Measurements from ENCODE around the gene ELOVL6. TPM values are rescaled to one million over a fixed set of nuclear protein-coding genes. Genes with fewer than 3 reads are reported as not detected.
"Not testable (repeated sequence)": the region's sequence is repeated elsewhere in the genome, so short reads cannot be mapped to it uniquely, and the experiment has no call there.

ELOVL6 gene
- total RNA-seq, 1 donor from 2014 or later: 8.9 TPM

DNA sequence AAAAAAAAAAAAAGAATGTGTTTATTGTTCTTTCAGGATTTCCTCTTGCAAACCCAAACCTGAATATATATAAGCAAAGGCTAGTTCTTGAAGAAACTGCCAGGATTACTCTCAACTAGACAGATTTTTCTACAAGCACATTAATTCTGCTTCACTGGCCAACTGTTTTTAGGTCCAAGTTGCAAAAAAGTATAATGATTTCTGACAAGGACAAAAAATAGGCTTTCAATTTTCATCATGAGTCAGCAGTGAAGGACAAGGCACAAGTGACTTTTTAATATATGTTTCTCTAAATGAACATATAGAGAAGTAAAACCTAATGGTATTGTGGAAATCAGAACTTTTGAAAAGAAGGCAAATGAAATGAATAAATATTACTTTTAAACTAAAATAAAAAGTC, 73.7 kb downstream of the ELOVL6 start:
- no peak for DNase-seq

GRCh38 chr4:110122201-110122600, 76.2 kb downstream of the ELOVL6 start:
- DNase-seq: no peak

- DNase-seq: no peak
These were observed 77.9 kb downstream of the ELOVL6 start for GRCh38 chr4:110120506-110120905.

GRCh38 chr4:110119880-110120279, 78.5 kb downstream of the ELOVL6 start:
- DNase-seq: no peak

- DNase-seq: no peak
These were observed 79.1 kb downstream of the ELOVL6 start for GRCh38 chr4:110119337-110119736.

DNA sequence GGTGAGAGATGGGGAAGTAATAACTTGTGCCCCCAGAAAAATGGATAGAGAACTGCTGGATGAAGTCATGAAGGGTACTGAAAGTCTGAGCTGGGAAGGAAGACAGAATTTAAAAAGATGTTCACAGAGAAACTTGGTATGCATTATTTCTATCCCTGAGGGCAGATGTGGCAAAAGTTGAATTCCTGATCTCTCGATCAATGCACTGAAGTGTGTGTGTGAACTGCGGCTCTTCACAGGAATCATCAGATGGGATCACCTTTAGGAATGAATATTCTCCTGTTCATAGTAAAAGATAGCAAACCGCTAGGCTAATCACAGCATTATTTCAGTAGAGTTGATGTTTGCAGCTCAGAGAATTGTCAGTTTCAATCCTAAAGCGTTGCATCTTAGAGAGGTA, 86.4 kb downstream of the ELOVL6 start:
- DNase-seq: no peak

GRCh38 chr4:110109455-110109854, 89.0 kb downstream of the ELOVL6 start:
- no peak for DNase-seq

GRCh38 chr4:110108960-110109359, 89.5 kb downstream of the ELOVL6 start:
- DNase-seq: no peak

DNA sequence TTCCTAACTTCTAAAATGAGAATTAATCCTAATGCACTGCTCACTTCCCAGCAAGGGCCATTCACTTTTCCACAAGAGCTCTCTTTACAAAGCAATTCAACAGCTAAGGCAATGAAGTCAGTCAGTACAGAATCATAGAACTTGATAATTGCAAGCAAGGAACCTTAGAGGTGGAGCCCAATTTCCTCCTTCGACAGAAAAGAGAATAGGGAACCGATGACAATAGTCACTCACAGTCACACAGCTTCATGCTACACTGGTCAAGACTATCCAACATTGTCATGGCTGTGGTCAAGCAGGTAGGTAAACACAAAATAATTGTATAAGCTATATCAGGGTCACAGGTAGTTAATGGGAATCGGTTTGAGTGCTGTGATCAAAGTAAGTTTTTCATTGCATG, 90.0 kb downstream of the ELOVL6 start:
- DNase-seq: no peak

- DNase-seq: no peak
These were observed 90.5 kb downstream of the ELOVL6 start for GRCh38 chr4:110107866-110108265.

- no peak for DNase-seq
These were observed 91.5 kb downstream of the ELOVL6 start for GRCh38 chr4:110106931-110107296.

- DNase-seq: no peak
These were observed 93.8 kb downstream of the ELOVL6 start for GRCh38 chr4:110104661-110105060.

DNA sequence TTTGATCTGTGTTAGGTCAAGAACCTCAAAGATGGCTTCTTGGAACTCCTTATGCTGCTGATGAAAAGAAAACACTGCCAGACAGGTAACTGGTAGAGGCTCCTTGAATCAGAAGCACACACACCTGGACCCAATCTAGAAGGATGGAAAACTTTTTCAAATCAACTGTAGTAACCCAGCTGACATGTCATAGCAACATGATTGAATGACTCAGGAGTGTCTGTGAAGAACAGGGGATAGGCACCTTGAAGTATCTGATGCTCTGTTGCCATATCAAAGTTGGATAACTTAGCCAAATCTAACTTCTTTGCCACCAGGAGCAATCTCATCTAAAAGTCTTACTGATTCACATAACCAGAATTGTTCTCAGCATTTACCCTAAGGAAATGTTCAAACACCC, 98.8 kb downstream of the ELOVL6 start:
- DNase-seq: no peak

DNA sequence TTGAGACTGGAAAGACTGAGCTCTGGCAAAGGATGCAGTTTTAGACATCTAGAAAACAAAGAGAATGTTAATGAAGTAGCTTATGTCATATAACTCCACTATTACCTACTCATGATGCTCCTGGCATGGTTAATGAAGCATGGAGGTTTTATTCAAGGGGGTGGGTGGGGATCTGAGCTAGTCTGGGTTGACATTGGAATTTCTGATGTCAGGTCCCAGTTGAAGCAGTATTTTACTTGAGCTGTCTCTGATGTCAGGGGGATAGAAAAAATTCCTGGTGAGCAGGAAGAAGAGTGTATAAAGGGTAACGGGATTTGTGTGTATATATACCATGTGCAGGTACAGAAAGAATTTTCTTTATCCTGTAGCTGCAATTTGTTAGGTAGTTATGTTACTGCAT, 102.0 kb downstream of the ELOVL6 start:
- no peak for DNase-seq

GRCh38 chr4:110092646-110093045, 105.8 kb downstream of the ELOVL6 start:
- DNase-seq: no peak

DNA sequence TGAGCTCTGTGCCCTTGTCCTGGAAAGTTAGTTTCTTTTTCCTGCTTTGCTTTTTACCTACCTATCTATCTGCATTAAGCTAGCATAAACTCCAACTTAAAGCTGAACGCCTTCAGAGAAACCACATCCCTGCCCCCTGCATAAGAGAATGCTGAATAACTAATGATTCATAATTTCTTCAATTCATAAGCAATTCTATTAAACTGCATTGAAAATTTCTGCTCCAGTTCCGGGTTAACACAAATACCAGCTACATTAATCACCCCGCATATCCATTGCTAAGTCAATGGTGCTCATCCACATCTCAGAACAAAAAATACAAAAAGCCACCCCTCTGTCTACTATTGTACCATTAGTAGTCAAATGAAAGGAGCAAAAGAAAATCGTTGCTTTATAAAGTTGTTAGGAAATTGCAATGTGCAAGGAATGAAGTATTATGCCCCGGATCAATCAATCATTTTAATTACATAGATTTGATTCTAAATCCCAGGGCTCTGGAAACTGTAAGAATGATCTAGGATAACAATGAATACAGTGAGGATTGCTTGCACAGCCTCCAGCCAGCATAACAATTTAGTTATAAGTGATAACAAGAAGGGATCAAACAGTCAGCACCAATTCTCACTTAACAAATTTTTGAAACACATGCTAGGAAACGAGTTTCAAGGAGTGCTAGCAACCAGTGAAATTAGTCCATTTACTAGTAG, 106.8 kb downstream of the ELOVL6 start:
- no peak for DNase-seq

DNA sequence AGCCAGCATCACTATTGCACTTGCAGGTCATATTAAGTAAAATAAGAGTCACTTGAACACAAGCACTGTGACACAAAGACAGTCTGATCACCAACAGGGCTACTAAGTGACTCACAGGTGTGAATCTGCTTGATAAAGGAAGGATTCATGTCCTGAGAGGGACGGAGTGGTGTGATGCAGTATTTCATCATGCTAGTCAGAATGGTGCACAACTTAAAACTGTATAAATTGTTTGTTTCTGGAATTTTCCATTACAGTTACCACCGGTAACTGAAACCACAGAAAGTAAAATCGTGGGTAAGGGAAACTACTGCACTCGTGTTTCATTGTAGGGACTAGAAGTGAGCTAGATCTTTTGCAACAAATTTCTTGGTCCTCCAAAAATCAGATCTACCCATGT, 109.7 kb downstream of the ELOVL6 start:
- no peak for DNase-seq

DNA sequence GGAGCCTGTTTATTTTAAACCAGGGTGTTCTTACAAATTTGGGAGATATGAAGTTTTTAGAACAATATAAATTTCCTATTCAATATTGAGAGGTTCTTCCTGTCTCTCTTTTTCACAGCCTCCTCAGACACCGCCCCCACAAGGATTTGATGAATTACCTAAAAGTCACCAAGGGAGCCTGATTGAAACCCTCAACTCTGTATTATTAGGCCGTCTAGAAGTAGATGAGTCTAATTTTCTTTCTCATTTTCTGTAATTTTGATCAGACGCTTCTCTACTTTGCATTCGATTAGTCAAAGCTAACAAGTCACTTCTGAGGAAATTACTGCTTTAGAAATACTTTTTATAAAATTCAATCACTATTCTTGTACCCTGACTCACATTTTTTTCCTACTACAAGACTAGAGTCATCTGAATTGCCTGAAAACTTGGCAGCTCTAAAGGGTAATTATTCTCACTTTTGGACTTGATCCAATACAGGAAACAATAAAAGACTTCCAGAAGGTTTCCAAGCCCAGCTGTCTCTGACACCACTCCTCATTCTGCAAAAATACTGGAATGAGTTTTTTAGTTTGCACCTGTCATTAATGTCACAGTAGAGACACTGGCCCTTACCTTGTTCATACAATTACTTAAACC, 111.2 kb downstream of the ELOVL6 start:
- peak; percentile 84 for DNase-seq

GRCh38 chr4:110085131-110085530, 113.3 kb downstream of the ELOVL6 start:
- no peak for DNase-seq

- DNase-seq: no peak
These were observed 114.3 kb downstream of the ELOVL6 start for GRCh38 chr4:110084154-110084553.

GRCh38 chr4:110078148-110078547, 120.3 kb downstream of the ELOVL6 start:
- not testable (repeated sequence) for DNase-seq

DNA sequence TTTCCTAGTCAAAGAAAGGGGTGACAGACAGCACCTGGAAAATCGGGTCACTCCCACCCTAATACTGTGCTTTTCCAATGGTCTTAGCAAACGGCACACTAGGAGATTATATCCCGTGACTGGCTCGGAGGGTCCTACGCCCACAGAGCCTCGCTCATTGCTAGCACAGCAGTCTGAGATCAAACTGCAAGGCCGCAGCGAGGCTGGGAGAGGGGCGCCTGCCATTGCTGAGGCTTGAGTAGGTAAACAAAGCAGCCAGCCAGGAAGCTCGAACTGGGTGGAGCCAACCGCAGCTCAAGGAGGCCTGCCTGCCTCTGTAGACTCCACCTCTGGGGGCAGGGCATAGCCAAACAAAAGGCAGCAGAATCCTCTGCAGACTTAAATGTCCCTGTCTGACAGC, 121.6 kb downstream of the ELOVL6 start:
- not testable (repeated sequence) for DNase-seq

DNA sequence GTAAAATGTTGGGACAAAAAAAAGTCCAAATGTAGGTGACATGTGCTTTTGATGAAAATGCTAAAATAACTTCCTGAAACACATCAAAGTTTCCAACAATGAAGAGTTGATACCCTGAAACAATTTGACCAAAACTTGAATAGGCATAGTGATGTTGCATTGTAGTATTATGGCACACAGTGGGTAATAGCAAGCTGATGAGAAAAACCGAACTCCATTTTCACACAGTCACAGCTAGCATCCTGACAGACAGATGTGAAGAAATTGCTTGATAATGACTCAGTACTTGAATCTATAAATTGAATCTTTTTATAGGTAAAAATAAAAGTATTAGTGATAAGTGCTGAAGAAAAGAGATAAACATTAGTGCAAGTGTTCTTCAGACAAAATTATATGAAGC, 122.5 kb downstream of the ELOVL6 start:
- DNase-seq: no peak

DNA sequence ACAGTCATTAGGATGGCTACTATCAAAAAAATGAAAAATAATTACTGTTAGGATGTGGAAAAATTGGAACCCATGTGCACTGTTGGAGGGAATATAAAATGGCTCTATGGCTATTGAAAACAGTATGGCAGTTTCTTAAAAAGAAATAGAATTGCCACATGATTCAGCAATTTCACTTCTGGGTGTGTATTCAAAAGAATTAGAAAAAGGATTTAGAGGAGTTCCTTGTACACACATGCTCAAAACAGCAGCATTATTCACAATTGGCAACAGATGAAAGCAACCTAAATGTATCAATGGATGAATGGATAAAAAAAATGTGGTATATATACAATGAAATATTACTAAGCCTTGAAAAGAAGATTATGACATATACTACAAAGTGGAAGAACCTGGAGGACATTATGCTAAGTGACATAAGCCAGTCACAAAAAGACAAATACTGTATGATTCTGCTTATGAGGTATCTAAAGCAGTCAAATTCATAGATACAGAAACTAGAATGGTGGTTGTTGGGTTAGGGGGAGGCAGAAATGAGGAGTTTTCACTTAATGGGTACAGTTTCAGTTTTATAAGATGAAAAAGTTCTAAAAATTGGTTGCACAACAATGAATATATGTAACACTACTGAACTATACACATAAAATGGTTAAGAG, 123.2 kb downstream of the ELOVL6 start:
- DNase-seq: no peak
